ENCODE results near the gene COL4A2. TPM values are rescaled to one million over a fixed set of nuclear protein-coding genes. Genes with fewer than 3 reads are reported as not detected.

Gene COL4A2
- total and polyA plus RNA-seq, 4 donors: 8.0 to 45.2 (median 40.3) TPM

DNA sequence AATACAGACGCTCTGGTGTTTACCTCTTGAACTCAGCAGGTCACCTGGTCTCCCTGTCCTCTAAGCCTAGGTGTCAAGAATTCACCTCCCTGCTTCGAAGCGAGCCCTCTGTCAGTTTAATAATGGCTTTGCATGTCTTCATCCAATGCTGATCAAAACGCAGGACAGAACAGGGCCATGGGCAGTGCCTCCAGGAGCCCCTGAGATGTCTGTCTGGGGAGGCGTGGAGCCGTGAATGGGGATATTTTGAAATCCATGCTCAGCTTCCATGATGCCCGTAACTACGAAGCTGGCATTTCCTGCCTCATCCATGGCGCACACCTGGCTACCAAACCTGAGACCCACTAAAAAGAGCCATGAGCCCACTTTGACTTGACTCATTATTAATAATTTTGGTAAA lies 140.7 kb downstream of the COL4A2 start:
- H3K36me3 ChIP-seq (ENCODE audit: control insufficient read depth in 4 of 4, insufficient read depth in 3 of 4, low read depth in 1 of 4, low read length in 3 of 4): no peaks in the 10 kb centered on the region
- 82% methylated on average over 9 of the region's 9 CpGs for WGBS
- no peak overlapping the region for H3K27ac ChIP-seq (ENCODE audit: low read depth in 1 of 2, low read length in 2 of 2)
- no peak overlapping the region for H3K9ac ChIP-seq (ENCODE audit: low read depth in 1 of 2, low read length in 2 of 2)
- no peak for DNase-seq (ENCODE audit: low spot score)
- no peak overlapping the region for H3K4me3 ChIP-seq (ENCODE audit: low read depth in 1 of 3, low read length in 3 of 3)
- H3K9me3 ChIP-seq (ENCODE audit: control insufficient read depth in 4 of 4, low read length in 3 of 4): no peaks in the 10 kb centered on the region
- no peaks in the 10 kb centered on the region for H3K4me1 ChIP-seq (ENCODE audit: control insufficient read depth in 4 of 4, insufficient read depth in 4 of 4, low read length in 3 of 4)
- TF ChIP-seq JUND (IDR thresholded peaks at IDR 0.05) (no peak), RAD21 (IDR thresholded peaks at IDR 0.05) (no peak), GABPA (IDR thresholded peaks at IDR 0.05 in 1 of 2, conservative IDR thresholded peaks at IDR 0.05 in 1 of 2) (no peak), HNF4A (conservative IDR thresholded peaks at IDR 0.05) (no peak), NR2F2 (IDR thresholded peaks at IDR 0.05) (no peak), SP1 (IDR thresholded peaks at IDR 0.05) (no peak), TAF1 (conservative IDR thresholded peaks at IDR 0.05) (no peak), FOXA1 (IDR thresholded peaks at IDR 0.05) (no peak), HNF4G (IDR thresholded peaks at IDR 0.05) (no peak), RXRA (IDR thresholded peaks at IDR 0.05) (no peak), EGR1 (IDR thresholded peaks at IDR 0.05; ENCODE audit: low read depth in 2 of 2) (no peak), FOXA2 (IDR thresholded peaks at IDR 0.05) (no peak), YY1 (IDR thresholded peaks at IDR 0.05) (no peak)
- TF ChIP-seq, protein P1, sequence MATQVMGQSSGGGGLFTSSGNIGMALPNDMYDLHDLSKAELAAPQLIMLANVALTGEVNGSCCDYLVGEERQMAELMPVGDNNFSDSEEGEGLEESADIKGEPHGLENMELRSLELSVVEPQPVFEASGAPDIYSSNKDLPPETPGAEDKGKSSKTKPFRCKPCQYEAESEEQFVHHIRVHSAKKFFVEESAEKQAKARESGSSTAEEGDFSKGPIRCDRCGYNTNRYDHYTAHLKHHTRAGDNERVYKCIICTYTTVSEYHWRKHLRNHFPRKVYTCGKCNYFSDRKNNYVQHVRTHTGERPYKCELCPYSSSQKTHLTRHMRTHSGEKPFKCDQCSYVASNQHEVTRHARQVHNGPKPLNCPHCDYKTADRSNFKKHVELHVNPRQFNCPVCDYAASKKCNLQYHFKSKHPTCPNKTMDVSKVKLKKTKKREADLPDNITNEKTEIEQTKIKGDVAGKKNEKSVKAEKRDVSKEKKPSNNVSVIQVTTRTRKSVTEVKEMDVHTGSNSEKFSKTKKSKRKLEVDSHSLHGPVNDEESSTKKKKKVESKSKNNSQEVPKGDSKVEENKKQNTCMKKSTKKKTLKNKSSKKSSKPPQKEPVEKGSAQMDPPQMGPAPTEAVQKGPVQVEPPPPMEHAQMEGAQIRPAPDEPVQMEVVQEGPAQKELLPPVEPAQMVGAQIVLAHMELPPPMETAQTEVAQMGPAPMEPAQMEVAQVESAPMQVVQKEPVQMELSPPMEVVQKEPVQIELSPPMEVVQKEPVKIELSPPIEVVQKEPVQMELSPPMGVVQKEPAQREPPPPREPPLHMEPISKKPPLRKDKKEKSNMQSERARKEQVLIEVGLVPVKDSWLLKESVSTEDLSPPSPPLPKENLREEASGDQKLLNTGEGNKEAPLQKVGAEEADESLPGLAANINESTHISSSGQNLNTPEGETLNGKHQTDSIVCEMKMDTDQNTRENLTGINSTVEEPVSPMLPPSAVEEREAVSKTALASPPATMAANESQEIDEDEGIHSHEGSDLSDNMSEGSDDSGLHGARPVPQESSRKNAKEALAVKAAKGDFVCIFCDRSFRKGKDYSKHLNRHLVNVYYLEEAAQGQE (IDR thresholded peaks at IDR 0.05): no peak
- TF ChIP-seq, protein P2, sequence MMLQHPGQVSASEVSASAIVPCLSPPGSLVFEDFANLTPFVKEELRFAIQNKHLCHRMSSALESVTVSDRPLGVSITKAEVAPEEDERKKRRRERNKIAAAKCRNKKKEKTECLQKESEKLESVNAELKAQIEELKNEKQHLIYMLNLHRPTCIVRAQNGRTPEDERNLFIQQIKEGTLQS (IDR thresholded peaks at IDR 0.05): no peak
- TF ChIP-seq, protein P3, sequence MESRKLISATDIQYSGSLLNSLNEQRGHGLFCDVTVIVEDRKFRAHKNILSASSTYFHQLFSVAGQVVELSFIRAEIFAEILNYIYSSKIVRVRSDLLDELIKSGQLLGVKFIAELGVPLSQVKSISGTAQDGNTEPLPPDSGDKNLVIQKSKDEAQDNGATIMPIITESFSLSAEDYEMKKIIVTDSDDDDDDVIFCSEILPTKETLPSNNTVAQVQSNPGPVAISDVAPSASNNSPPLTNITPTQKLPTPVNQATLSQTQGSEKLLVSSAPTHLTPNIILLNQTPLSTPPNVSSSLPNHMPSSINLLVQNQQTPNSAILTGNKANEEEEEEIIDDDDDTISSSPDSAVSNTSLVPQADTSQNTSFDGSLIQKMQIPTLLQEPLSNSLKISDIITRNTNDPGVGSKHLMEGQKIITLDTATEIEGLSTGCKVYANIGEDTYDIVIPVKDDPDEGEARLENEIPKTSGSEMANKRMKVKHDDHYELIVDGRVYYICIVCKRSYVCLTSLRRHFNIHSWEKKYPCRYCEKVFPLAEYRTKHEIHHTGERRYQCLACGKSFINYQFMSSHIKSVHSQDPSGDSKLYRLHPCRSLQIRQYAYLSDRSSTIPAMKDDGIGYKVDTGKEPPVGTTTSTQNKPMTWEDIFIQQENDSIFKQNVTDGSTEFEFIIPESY (IDR thresholded peaks at IDR 0.05): no peak
- TF ChIP-seq, protein P4, sequence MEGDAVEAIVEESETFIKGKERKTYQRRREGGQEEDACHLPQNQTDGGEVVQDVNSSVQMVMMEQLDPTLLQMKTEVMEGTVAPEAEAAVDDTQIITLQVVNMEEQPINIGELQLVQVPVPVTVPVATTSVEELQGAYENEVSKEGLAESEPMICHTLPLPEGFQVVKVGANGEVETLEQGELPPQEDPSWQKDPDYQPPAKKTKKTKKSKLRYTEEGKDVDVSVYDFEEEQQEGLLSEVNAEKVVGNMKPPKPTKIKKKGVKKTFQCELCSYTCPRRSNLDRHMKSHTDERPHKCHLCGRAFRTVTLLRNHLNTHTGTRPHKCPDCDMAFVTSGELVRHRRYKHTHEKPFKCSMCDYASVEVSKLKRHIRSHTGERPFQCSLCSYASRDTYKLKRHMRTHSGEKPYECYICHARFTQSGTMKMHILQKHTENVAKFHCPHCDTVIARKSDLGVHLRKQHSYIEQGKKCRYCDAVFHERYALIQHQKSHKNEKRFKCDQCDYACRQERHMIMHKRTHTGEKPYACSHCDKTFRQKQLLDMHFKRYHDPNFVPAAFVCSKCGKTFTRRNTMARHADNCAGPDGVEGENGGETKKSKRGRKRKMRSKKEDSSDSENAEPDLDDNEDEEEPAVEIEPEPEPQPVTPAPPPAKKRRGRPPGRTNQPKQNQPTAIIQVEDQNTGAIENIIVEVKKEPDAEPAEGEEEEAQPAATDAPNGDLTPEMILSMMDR (IDR thresholded peaks at IDR 0.05; ENCODE audit: low read depth, low read length, missing input control): no peak
- TF ChIP-seq, protein P5, sequence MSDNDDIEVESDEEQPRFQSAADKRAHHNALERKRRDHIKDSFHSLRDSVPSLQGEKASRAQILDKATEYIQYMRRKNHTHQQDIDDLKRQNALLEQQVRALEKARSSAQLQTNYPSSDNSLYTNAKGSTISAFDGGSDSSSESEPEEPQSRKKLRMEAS (IDR thresholded peaks at IDR 0.05): no peak
- no peaks in the 10 kb centered on the region for H3K27me3 ChIP-seq (ENCODE audit: control insufficient read depth in 4 of 4, insufficient read depth in 4 of 4, low read length in 3 of 4)

Measured in liver (tissue), 9 donors.